ENCODE data around the gene HTR6.
"Not testable (repeated sequence)": the region's sequence is repeated elsewhere in the genome, so short reads cannot be mapped to it uniquely, and the experiment has no call there.

Gene HTR6

GRCh38 chr1:19664453-19665185, at the start of gene HTR6:
Gene HTR6, plus strand, starts transcription at chr1:19664875. Its CDS starts 879 bp downstream, at chr1:19665754.
- DNase-seq (ENCODE audit: low read depth): no peak

- no peak for DNase-seq (ENCODE audit: low read depth)
Measured at GRCh38 chr1:19615438-19615837, 49.2 kb upstream of the HTR6 start.

GRCh38 chr1:19616489-19616888, 48.2 kb upstream of the HTR6 start:
- DNase-seq (ENCODE audit: low read depth): no peak

- DNase-seq (ENCODE audit: low read depth): no peak
Measured at GRCh38 chr1:19617376-19617775, 47.3 kb upstream of the HTR6 start.

GRCh38 chr1:19618428-19618827, 46.2 kb upstream of the HTR6 start:
- DNase-seq (ENCODE audit: low read depth): no peak

DNA sequence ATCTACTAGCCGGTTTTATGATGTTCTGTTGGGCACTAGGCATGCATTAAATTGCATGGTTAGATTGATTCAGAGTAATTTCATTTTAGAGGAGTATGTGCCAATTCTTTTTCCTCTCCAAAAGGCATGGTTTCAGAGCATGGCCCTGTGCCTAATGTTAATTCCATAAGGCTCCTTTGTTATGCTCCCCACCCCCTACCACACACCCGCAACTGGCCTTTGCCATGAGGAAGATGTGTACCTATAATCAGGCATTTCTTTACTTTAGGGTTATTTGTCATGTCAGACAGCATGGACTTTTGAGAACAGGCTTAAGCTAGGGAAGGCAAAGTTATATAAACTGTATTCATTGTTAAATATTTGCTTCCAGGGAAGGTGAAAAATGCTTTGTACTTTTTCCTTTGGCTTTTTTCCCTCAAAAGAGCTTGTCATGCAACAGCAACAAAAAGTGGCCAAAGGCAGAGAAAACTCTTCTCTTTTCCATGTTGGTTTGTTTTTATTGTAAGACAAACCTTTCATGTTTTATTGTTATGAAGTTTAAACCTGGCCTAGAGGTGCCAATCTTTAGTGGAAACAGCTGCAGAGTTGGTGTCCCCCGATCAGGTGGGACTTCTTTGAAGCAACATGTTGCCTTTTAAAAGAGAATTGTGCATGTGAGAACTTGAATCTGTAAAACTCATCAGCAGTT, 44.8 kb upstream of the HTR6 start:
- no peak for DNase-seq (ENCODE audit: low read depth)

- no peak for DNase-seq (ENCODE audit: low read depth)
Measured at GRCh38 chr1:19620786-19621185, 43.9 kb upstream of the HTR6 start.

GRCh38 chr1:19621274-19621950, 43.3 kb upstream of the HTR6 start:
- DNase-seq (ENCODE audit: low read depth): no peak

GRCh38 chr1:19622204-19622603, 42.5 kb upstream of the HTR6 start:
- no peak for DNase-seq (ENCODE audit: low read depth)

DNA sequence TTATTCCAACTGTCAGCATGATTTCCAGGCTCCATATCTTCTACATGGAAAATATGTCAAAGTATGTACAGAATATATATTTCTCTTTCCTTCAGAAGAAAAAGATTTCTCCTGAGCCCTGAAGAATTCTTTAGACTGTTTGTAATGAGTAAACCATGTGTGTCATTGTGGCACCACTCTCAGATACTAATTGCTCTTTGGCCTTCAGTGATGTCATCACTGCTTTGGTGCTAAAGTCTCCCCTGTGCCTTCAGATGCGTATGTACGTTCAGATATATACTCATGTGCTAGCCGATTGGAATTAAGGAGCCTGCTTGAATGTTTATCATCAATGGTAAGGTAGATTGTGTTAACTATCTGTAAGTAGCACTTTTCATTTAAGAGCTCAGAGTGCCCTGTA, 41.2 kb upstream of the HTR6 start:
- DNase-seq (ENCODE audit: low read depth): no peak

GRCh38 chr1:19625291-19625937, 39.3 kb upstream of the HTR6 start:
- no peak for DNase-seq (ENCODE audit: low read depth)

DNA sequence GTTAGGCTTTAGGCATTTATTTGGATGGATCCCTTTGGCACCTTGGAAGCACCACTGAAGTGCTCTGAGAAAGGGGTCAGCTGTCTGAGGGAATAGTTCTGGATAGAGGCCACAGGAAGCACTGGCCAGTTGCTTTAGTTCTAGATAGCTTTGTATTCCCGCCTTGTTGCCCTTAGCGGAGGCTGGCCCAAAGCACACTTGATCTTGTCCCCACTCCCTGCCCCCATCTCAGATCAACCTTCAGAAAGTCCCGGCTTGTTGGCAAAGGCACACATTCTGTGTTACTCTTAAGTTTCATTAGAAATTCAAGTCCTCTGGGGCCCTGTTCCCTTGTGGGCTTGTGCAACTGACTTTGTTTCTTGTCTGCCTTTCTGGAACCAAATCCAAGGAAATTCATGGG, 35.8 kb upstream of the HTR6 start:
- DNase-seq (ENCODE audit: low read depth): no peak

GRCh38 chr1:19629357-19629756, 35.3 kb upstream of the HTR6 start:
- DNase-seq (ENCODE audit: low read depth): no peak

GRCh38 chr1:19630192-19630591, 34.5 kb upstream of the HTR6 start:
- DNase-seq (ENCODE audit: low read depth): not testable (repeated sequence)

GRCh38 chr1:19630720-19631395, 33.8 kb upstream of the HTR6 start:
- DNase-seq (ENCODE audit: low read depth): no peak

- no peak for DNase-seq (ENCODE audit: low read depth)
Measured at GRCh38 chr1:19632211-19632610, 32.5 kb upstream of the HTR6 start.

- no peak for DNase-seq (ENCODE audit: low read depth)
Measured at GRCh38 chr1:19633106-19633505, 31.6 kb upstream of the HTR6 start.

DNA sequence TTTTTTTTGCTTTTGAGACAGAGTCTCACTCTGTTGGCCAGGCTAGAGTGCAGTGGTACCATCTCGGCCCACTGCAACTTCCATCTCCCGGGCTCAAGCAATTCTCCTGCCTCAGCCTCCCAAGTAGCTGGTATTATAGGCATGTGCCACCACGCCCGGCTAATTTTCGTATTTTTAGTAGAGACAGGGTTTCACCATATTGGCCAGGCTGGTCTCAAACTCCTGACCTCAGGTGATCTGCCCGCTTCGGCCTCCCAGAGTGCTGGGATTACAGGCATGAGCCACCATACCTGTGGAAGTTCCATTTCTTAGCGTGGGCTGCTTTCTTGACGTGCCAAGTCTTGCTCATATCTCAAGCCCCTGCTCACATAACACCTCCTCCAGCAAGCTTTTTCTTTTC, 29.6 kb upstream of the HTR6 start:
- DNase-seq (ENCODE audit: low read depth): not testable (repeated sequence)

DNA sequence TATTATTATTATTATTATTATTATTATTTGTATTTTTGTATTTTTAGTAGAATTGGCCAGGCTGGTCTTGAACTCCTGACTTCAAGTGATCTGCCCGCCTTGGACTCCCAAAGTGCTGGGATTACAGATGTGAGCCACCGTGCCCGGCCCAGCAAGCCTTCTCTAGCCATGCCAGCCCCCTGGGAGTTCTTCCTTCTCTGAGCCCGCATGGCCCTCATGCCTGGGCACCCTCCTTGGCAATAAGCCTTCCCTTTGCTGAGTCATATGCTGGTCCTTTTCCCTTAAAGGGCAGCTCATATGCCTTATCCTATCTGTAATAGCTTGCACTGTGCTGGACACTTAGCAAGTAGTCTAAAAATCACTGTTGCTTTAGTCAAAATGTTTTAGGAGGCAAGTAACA, 29.0 kb upstream of the HTR6 start:
- no peak for DNase-seq (ENCODE audit: low read depth)

- no peak for DNase-seq (ENCODE audit: low read depth)
Measured at GRCh38 chr1:19636065-19636464, 28.6 kb upstream of the HTR6 start.

DNA sequence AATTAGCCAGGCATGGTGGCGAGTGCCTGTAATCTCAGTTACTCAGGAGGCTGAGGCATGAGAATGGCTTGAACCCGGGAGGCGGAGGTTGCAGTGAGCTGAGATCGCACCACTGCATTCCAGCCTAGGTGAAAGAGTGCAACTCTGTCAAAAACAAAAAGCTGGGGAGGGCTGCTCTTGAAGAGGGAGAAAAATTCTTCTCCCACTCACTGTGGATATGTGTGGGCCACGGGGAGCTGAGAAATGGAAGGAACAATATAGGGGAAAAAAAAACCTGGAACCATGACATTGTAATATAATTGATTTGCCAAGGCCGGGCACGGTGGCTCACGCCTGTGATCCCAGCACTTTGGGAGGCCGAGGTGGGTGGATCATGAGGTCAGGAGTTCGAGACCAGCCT, 27.9 kb upstream of the HTR6 start:
- not testable (repeated sequence) for DNase-seq (ENCODE audit: low read depth)

DNA sequence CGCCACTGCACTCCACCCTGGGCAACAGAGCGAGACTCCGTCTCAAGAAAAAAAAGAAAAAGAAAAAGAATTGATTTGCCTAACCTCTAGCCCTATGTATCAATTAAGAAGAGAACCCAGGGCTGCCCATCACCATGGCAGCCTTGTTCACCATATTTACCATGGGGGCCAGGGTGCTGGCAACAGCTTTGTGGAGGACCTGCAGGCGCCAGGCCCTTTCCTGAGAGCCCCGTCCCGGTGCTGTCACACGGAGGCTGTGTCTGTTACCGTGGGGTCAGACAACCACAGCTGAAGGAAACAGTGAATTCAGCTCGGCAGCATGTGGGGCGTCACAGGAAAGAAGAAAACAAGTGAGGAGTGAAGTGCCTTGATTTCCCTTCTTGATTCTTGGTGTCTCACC, 27.1 kb upstream of the HTR6 start:
- no peak for DNase-seq (ENCODE audit: low read depth)

All from stimulated activated CD4-positive, alpha-beta T cell treated with anti-CD3 and anti-CD28 coated beads, Interleukin-2, amount 100 ng/mL, for 4 hours (primary cell).